Ureter (tissue), 1 donor: Measurements from ENCODE around the gene TECTA. TPM values are rescaled to one million over a fixed set of nuclear protein-coding genes. Genes with fewer than 3 reads are reported as not detected.

ENCODE experiments used
- DNase-seq: peaks from one replicate; pipeline ENCODE4 v3.0.0-alpha.2; 2020; ENCODE audit warnings: low spot score
- total RNA-seq: library from RNA; stranded (reverse); gene quantifications from one replicate; pipeline ENCODE4 v1.2.4, GENCODE V29; 2023
- donor health status: DM: yes; HTN: yes; CAD: no.

TECTA gene
- total RNA-seq, 1 donor from 2014 or later, result 0.83 TPM

- DNase-seq, result no peak
These were observed 26.8 kb downstream of the TECTA start for GRCh38 chr11:121127809-121128208.

- DNase-seq, result no peak
These were observed 28.6 kb downstream of the TECTA start for GRCh38 chr11:121129362-121130340.

- DNase-seq, result no peak
These were observed 30.6 kb downstream of the TECTA start for GRCh38 chr11:121131656-121132055.

- DNase-seq, result no peak
These were observed 31.4 kb downstream of the TECTA start for GRCh38 chr11:121132211-121132976.

- DNase-seq, result no peak
These were observed 33.8 kb downstream of the TECTA start for GRCh38 chr11:121134741-121135312.

- DNase-seq, result no peak
These were observed 36.0 kb downstream of the TECTA start for GRCh38 chr11:121137005-121137404.

GRCh38 chr11:121138259-121138658 is 37.2 kb downstream of the TECTA start:
- no peak for DNase-seq

GRCh38 chr11:121140369-121140768 is 39.3 kb downstream of the TECTA start:
- no peak for DNase-seq

- no peak for DNase-seq
These were observed 40.0 kb downstream of the TECTA start for GRCh38 chr11:121141066-121141465.

GRCh38 chr11:121143921-121144320 is 42.9 kb downstream of the TECTA start:
- DNase-seq, result no peak

GRCh38 chr11:121144723-121145122 is 43.7 kb downstream of the TECTA start:
- DNase-seq, result no peak

- DNase-seq, result peak; percentile 4
These were observed 44.8 kb downstream of the TECTA start for GRCh38 chr11:121145826-121146225.

- DNase-seq, result no peak
These were observed 48.1 kb downstream of the TECTA start for GRCh38 chr11:121149116-121149515.

GRCh38 chr11:121151207-121151688 is 50.2 kb downstream of the TECTA start:
- no peak for DNase-seq

GRCh38 chr11:121152764-121153163 is 51.7 kb downstream of the TECTA start:
- no peak for DNase-seq

- no peak for DNase-seq
These were observed 52.4 kb downstream of the TECTA start for GRCh38 chr11:121153472-121153871.

- no peak for DNase-seq
These were observed 53.7 kb downstream of the TECTA start for GRCh38 chr11:121154486-121155314.

- no peak for DNase-seq
These were observed 56.7 kb downstream of the TECTA start for GRCh38 chr11:121157756-121158155.

GRCh38 chr11:121159741-121160140 is 58.7 kb downstream of the TECTA start:
- DNase-seq, result no peak

- DNase-seq, result no peak
These were observed 60.4 kb downstream of the TECTA start for GRCh38 chr11:121161349-121161917.
